HL-60 (cell line): Measurements from ENCODE around the gene IFNG-AS1.

Source experiments
- DNase-seq, 2 experiments: peaks; one replicate each; pipeline ENCODE4 v3.0.0-alpha.2; 2010 to 2020; ENCODE audit warnings: low read depth in 1 of 2, low spot score in 1 of 2
- H3K27ac ChIP-seq: fragments of 250-450 bp; sonication (Bioruptor Pico); replicated peaks from 2 replicates; pipeline ENCODE4 v1.5.1; 2020; ENCODE audit warnings: mild to moderate bottlenecking, moderate library complexity
- H3K27me3 ChIP-seq: fragments of 250-450 bp; sonication (Bioruptor Pico); 2 replicates; pipeline ENCODE4 v1.5.1; 2021; ENCODE audit warnings: mild to moderate bottlenecking, moderate library complexity; ENCODE audit not compliant: insufficient read depth, poor library complexity, severe bottlenecking
- H3K4me3 ChIP-seq: replicated peaks from 2 replicates; pipeline ENCODE4 v1.5.1; 2011; ENCODE audit warnings: mild to moderate bottlenecking, control low read depth, low read length; ENCODE audit not compliant: insufficient read depth
- GABPA ChIP-seq: IDR thresholded peaks from 2 replicates; pipeline ENCODE4 v1.6.1; 2012; ENCODE audit warnings: low read depth
- POLR2AphosphoS5 ChIP-seq: IDR thresholded peaks from 2 replicates; pipeline ENCODE4 v1.6.1; 2012; ENCODE audit warnings: low read depth
- SPI1 ChIP-seq: IDR thresholded peaks from 2 replicates; pipeline ENCODE4 v1.6.1; 2012; ENCODE audit warnings: low read depth, mild to moderate bottlenecking, borderline replicate concordance
- TF ChIP-seq, protein P1 (sequence below): IDR thresholded peaks from 2 replicates; pipeline ENCODE4 v1.6.1; 2012; ENCODE audit warnings: low read depth; ENCODE audit not compliant: insufficient replicate concordance
- TF ChIP-seq, protein P2 (sequence below): IDR thresholded peaks from one replicate; pipeline ENCODE4 v1.5.1; 2011; ENCODE audit warnings: low read length, control low read depth, inconsistent platforms; ENCODE audit not compliant: insufficient read depth

The IFNG-AS1 gene

DNA sequence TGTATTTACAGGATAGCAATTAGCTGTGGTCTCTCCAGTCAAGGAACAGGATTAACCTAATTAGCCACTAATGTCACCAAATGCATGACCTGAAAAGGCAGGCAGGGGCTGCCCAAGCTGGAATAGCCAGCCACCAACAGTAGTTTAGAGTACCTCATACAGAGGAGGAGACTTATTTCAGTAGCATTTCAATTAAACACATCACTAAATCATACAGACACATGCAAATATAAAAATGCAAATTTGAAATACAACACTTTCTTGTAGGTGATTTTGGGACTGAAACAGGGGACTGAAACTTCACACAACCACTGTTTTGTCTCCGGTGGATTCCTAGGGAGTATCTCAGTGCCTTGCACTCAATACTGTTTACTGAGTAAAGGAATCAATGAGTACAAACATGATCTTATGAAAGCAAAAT is 636 bp upstream of the IFNG-AS1 start:
- no peak overlapping the region for H3K4me3 ChIP-seq
- TF ChIP-seq, protein P1, sequence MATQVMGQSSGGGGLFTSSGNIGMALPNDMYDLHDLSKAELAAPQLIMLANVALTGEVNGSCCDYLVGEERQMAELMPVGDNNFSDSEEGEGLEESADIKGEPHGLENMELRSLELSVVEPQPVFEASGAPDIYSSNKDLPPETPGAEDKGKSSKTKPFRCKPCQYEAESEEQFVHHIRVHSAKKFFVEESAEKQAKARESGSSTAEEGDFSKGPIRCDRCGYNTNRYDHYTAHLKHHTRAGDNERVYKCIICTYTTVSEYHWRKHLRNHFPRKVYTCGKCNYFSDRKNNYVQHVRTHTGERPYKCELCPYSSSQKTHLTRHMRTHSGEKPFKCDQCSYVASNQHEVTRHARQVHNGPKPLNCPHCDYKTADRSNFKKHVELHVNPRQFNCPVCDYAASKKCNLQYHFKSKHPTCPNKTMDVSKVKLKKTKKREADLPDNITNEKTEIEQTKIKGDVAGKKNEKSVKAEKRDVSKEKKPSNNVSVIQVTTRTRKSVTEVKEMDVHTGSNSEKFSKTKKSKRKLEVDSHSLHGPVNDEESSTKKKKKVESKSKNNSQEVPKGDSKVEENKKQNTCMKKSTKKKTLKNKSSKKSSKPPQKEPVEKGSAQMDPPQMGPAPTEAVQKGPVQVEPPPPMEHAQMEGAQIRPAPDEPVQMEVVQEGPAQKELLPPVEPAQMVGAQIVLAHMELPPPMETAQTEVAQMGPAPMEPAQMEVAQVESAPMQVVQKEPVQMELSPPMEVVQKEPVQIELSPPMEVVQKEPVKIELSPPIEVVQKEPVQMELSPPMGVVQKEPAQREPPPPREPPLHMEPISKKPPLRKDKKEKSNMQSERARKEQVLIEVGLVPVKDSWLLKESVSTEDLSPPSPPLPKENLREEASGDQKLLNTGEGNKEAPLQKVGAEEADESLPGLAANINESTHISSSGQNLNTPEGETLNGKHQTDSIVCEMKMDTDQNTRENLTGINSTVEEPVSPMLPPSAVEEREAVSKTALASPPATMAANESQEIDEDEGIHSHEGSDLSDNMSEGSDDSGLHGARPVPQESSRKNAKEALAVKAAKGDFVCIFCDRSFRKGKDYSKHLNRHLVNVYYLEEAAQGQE, result no peak
- TF ChIP-seq SPI1 (no peak), GABPA (no peak), POLR2AphosphoS5 (no peak)
- TF ChIP-seq, protein P2, sequence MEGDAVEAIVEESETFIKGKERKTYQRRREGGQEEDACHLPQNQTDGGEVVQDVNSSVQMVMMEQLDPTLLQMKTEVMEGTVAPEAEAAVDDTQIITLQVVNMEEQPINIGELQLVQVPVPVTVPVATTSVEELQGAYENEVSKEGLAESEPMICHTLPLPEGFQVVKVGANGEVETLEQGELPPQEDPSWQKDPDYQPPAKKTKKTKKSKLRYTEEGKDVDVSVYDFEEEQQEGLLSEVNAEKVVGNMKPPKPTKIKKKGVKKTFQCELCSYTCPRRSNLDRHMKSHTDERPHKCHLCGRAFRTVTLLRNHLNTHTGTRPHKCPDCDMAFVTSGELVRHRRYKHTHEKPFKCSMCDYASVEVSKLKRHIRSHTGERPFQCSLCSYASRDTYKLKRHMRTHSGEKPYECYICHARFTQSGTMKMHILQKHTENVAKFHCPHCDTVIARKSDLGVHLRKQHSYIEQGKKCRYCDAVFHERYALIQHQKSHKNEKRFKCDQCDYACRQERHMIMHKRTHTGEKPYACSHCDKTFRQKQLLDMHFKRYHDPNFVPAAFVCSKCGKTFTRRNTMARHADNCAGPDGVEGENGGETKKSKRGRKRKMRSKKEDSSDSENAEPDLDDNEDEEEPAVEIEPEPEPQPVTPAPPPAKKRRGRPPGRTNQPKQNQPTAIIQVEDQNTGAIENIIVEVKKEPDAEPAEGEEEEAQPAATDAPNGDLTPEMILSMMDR, result no peak
- H3K27me3 ChIP-seq, result no peaks in the 10 kb centered on the region
- DNase-seq, result no peak
- no peak overlapping the region for H3K27ac ChIP-seq

DNA sequence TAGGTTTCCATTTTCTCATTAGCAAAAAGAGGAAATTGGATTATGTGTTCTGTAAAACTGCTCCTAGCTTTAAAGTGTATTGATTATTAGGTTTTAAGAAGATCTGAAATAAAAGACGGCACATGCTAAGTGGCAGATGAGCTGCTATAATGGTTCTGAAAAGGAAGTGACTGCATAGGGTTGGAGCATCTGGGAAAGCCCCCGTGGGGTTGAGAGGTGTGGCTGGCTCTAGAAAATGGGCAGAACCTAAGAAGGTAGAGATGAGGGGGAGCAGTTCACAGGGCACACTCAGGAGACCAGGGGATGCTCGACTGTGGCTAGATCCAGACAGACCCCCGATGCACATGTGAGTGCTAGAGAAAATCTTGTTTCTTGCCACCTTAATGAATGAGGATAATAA is 1.9 kb downstream of the IFNG-AS1 start:
- TF ChIP-seq, protein P1, result no peak
- TF ChIP-seq GABPA (no peak), SPI1 (no peak), POLR2AphosphoS5 (no peak)
- TF ChIP-seq, protein P2, result no peak
- H3K4me3 ChIP-seq, result no peak overlapping the region
- H3K27ac ChIP-seq, result no peak overlapping the region
- DNase-seq, result no peak
- no peaks in the 10 kb centered on the region for H3K27me3 ChIP-seq

DNA sequence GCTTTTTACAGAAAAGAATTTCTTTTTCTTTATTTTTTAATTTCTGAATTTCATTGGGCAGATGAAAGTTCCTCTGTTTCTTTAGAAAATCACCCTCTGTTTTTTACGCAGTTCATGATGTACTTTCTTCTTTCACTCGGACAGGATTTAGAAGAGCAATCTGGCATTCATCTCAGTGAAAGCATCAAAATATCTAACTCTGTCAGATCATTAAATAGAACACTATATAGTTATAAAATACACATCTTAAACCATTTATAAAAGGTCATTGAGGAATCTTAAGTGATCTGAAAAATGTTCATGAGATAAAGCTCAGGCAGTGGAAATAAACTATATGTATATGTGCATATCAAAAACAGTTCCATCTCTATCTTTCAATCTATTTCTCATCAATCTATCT is 3.9 kb downstream of the IFNG-AS1 start:
- DNase-seq, result no peak
- H3K27ac ChIP-seq, result no peak overlapping the region
- no peak for TF ChIP-seq SPI1
- TF ChIP-seq, protein P1, result no peak
- no peak for TF ChIP-seq POLR2AphosphoS5
- no peak for TF ChIP-seq GABPA
- TF ChIP-seq, protein P2, result no peak
- H3K4me3 ChIP-seq, result no peak overlapping the region
- H3K27me3 ChIP-seq, result no peaks in the 10 kb centered on the region
